ENCODE data around the gene TMED6.
A peak's percentile ranks its signal among the peaks of the same experiment; 100 is the strongest.
"Not testable (repeated sequence)": the region's sequence is repeated elsewhere in the genome, so short reads cannot be mapped to it uniquely, and the experiment has no call there.

TMED6 gene

DNA sequence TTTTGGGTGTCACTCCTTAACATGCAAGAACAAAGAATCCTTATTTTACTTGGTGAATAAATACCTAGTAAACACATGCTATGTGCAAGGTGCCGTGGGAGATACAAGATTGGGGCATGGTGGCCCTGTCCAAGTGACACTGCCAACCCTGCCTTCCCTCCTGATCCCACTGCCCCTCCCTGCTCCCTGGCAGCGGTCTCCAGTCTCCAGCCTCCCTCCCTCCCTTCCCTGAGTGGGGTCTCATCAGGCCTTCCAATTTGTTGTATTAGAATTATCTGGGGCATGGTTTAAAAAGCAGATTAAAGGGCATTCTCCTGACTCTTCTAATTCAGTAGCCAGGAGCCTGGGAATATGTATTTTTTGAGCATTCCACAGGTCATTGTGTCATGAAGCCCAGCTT, 12.5 kb upstream of the TMED6 start:
- H3K27ac ChIP-seq (replicated peaks; ENCODE audit: low read length) = no peak overlapping the region

DNA sequence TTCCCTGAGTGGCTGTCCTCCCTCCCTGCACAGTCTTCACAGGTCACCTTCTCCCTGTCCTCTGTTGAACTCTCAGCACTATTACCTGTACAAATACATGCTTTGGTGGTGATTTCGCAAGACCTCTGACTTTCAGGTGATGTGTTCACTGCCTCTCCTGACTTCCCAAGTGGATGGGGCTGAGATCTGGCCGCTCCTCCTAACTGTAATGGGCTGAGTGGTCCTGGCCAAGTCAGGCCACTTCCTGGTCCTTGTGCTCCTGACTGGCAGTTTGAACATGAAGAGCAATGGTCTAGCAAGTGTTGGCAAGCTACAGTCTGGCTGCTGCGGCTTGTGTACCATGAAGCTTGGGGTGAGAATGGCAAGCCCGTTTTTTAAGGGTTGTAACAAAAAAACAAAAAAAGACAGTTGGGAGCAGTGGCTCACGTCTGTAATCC, 11.7 kb upstream of the TMED6 start:
- Histone ChIP-seq H2AK5ac (ENCODE audit: low read depth, low read length) (no peak overlapping the region), H3K9ac (ENCODE audit: low read depth, low read length, poor library complexity) (no peak overlapping the region), H3K4me3 (ENCODE audit: low read length in 2 of 2) (peak overlapping the region in 1 of 2 donors; percentile 7), H4K8ac (ENCODE audit: low read depth, low read length) (no peak overlapping the region), H3K79me1 (ENCODE audit: low read depth, low read length) (no peaks in the 10 kb centered on the region), H3K4me2 (ENCODE audit: insufficient read depth, low read length, poor library complexity, severe bottlenecking) (no peak overlapping the region), H3K9me3 (replicated peaks in 1 of 2; ENCODE audit: control insufficient read depth in 2 of 2, insufficient read depth in 1 of 2, low read depth in 1 of 2, low read length in 2 of 2) (no peaks in the 10 kb centered on the region), H3K4me1 (ENCODE audit: control insufficient read depth in 2 of 2, insufficient read depth in 1 of 2, low read depth in 1 of 2, low read length in 2 of 2) (no peaks in the 10 kb centered on the region), H3K36me3 (replicated peaks in 1 of 2; ENCODE audit: control insufficient read depth in 2 of 2, insufficient read depth in 2 of 2, low read length in 2 of 2) (peaks cover 34 to 85% of the 10 kb centered on the region in 2 donors), H3K27ac (replicated peaks; ENCODE audit: low read length) (no peak overlapping the region), H2BK15ac (ENCODE audit: low read length) (no peak overlapping the region), H2BK12ac (ENCODE audit: low read length) (no peak overlapping the region), H2AFZ (ENCODE audit: low read length) (no peak overlapping the region), H3K27me3 (ENCODE audit: control insufficient read depth in 3 of 3, insufficient read depth in 3 of 3, low read depth in 1 of 3, low read length in 3 of 3) (no peaks in the 10 kb centered on the region), H3K14ac (ENCODE audit: low read length) (no peak overlapping the region), H3K4ac (ENCODE audit: low read length) (no peak overlapping the region), H2BK5ac (ENCODE audit: low read length) (no peak overlapping the region), H4K91ac (ENCODE audit: low read depth, low read length, poor library complexity) (no peak overlapping the region), H3K18ac (ENCODE audit: low read length) (no peak overlapping the region), H3K23ac (ENCODE audit: low read depth, low read length, poor library complexity) (no peak overlapping the region), H2BK120ac (ENCODE audit: low read depth, low read length) (no peak overlapping the region)
- no CpG with 5 or more reads among the region's 5 CpGs for WGBS, 2 donors (ENCODE audit: extremely low coverage in 2 of 2, insufficient read length in 2 of 2, insufficient replicate concordance in 1 of 2)
- DNase-seq (ENCODE audit: low spot score) = no peak

More for the DNA sequence above, 12.5 kb upstream of the TMED6 start:
- H4K91ac ChIP-seq (ENCODE audit: low read depth, low read length, poor library complexity) = no peak overlapping the region
- no peak overlapping the region for H2BK5ac ChIP-seq (ENCODE audit: low read length)
- no CpG with 5 or more reads among the region's 2 CpGs for WGBS, 2 donors (ENCODE audit: extremely low coverage in 2 of 2, insufficient read length in 2 of 2, insufficient replicate concordance in 1 of 2)
- H3K36me3 ChIP-seq (replicated peaks in 1 of 2; ENCODE audit: control insufficient read depth in 2 of 2, insufficient read depth in 2 of 2, low read length in 2 of 2) = peaks cover 36 to 93% of the 10 kb centered on the region in 2 donors
- no peaks in the 10 kb centered on the region for H3K9me3 ChIP-seq (replicated peaks in 1 of 2; ENCODE audit: control insufficient read depth in 2 of 2, insufficient read depth in 1 of 2, low read depth in 1 of 2, low read length in 2 of 2)
- no peak overlapping the region for H3K4me3 ChIP-seq (ENCODE audit: low read length in 2 of 2)
- no peaks in the 10 kb centered on the region for H3K79me1 ChIP-seq (ENCODE audit: low read depth, low read length)
- no peak overlapping the region for H4K8ac ChIP-seq (ENCODE audit: low read depth, low read length)
- no peak overlapping the region for H3K4ac ChIP-seq (ENCODE audit: low read length)
- H3K4me1 ChIP-seq (ENCODE audit: control insufficient read depth in 2 of 2, insufficient read depth in 1 of 2, low read depth in 1 of 2, low read length in 2 of 2) = no peaks in the 10 kb centered on the region
- no peak overlapping the region for H3K23ac ChIP-seq (ENCODE audit: low read depth, low read length, poor library complexity)
- no peak for DNase-seq (ENCODE audit: low spot score)
- no peak overlapping the region for H2BK12ac ChIP-seq (ENCODE audit: low read length)
- no peak overlapping the region for H3K9ac ChIP-seq (ENCODE audit: low read depth, low read length, poor library complexity)
- no peak overlapping the region for H2BK120ac ChIP-seq (ENCODE audit: low read depth, low read length)
- H2AFZ ChIP-seq (ENCODE audit: low read length) = no peak overlapping the region
- no peak overlapping the region for H2AK5ac ChIP-seq (ENCODE audit: low read depth, low read length)
- no peak overlapping the region for H2BK15ac ChIP-seq (ENCODE audit: low read length)
- no peaks in the 10 kb centered on the region for H3K27me3 ChIP-seq (ENCODE audit: control insufficient read depth in 3 of 3, insufficient read depth in 3 of 3, low read depth in 1 of 3, low read length in 3 of 3)
- H3K4me2 ChIP-seq (ENCODE audit: insufficient read depth, low read length, poor library complexity, severe bottlenecking) = no peak overlapping the region
- no peak overlapping the region for H3K14ac ChIP-seq (ENCODE audit: low read length)
- no peak overlapping the region for H3K18ac ChIP-seq (ENCODE audit: low read length)

DNA sequence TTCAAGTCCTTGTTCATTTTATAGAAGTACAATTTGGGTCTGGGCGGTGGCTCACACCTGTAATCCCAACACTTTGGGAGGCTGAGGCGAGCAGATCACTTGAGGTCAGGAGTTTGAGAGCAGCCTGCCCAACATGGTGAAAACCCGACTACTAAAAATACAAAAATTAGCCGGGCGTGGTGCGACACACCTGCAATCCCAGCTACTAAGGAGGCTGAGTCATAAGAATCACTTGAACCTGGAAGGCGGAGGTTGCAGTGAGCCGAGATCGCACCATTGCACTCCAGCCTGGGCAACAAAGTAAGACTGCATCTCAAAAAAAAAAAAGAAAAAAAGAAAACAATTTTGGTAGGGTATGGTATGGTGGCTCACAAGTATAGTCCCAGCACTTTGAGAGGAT, 8.5 kb upstream of the TMED6 start:
- not testable (repeated sequence) for H2BK12ac ChIP-seq (ENCODE audit: low read length); H2BK15ac ChIP-seq (ENCODE audit: low read length); DNase-seq (ENCODE audit: low spot score); H3K23ac ChIP-seq (ENCODE audit: low read depth, low read length, poor library complexity); H3K4ac ChIP-seq (ENCODE audit: low read length); H3K27ac ChIP-seq (replicated peaks; ENCODE audit: low read length); H3K27me3 ChIP-seq (ENCODE audit: control insufficient read depth in 3 of 3, insufficient read depth in 3 of 3, low read depth in 1 of 3, low read length in 3 of 3); H3K18ac ChIP-seq (ENCODE audit: low read length); H3K9ac ChIP-seq (ENCODE audit: low read depth, low read length, poor library complexity); H4K8ac ChIP-seq (ENCODE audit: low read depth, low read length); H2AFZ ChIP-seq (ENCODE audit: low read length); H2BK120ac ChIP-seq (ENCODE audit: low read depth, low read length); H3K14ac ChIP-seq (ENCODE audit: low read length); H2AK5ac ChIP-seq (ENCODE audit: low read depth, low read length); H4K91ac ChIP-seq (ENCODE audit: low read depth, low read length, poor library complexity); H3K4me3 ChIP-seq (ENCODE audit: low read length in 2 of 2); H3K9me3 ChIP-seq (replicated peaks in 1 of 2; ENCODE audit: control insufficient read depth in 2 of 2, insufficient read depth in 1 of 2, low read depth in 1 of 2, low read length in 2 of 2); H3K79me1 ChIP-seq (ENCODE audit: low read depth, low read length); H3K4me2 ChIP-seq (ENCODE audit: insufficient read depth, low read length, poor library complexity, severe bottlenecking); H3K4me1 ChIP-seq (ENCODE audit: control insufficient read depth in 2 of 2, insufficient read depth in 1 of 2, low read depth in 1 of 2, low read length in 2 of 2); H2BK5ac ChIP-seq (ENCODE audit: low read length)
- no CpG with 5 or more reads among the region's 9 CpGs for WGBS, 2 donors (ENCODE audit: extremely low coverage in 2 of 2, insufficient read length in 2 of 2, insufficient replicate concordance in 1 of 2)
- H3K36me3 ChIP-seq (replicated peaks in 1 of 2; ENCODE audit: control insufficient read depth in 2 of 2, insufficient read depth in 2 of 2, low read length in 2 of 2) = peaks cover 12 to 77% of the 10 kb centered on the region in 2 donors

DNA sequence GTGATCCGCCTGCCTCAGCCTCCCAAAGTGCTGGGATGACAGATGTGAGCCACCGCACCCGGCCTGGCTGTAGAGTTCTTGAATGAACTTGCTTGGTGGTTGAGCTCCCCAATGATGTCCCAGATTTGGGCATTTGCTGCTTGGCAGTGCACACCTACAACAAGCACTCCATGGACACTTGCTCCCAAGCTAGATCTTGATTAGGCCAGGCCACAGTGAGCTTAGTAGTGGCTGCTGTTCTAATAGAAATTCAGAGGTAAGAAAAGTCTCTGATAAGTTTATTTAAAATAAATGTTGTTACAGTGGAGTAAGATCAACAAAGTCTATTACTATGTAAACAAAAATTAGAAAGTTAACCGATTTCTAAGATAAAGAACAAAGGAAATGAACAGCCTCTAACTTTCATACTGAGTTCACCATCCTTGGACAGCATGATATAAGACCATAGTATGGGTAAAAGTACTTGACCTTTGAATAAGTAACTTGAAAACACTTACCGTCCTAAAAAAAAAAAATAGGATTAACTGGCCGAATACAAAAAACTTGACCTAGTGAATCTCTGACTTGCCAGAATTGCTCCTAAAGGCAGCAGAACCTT, 951 bp downstream of the TMED6 start:
- Histone ChIP-seq H3K79me1 (ENCODE audit: low read depth, low read length) (peaks cover 2% of the 10 kb centered on the region), H2BK5ac (ENCODE audit: low read length) (no peak overlapping the region), H3K9ac (ENCODE audit: low read depth, low read length, poor library complexity) (no peak overlapping the region), H3K9me3 (replicated peaks in 1 of 2; ENCODE audit: control insufficient read depth in 2 of 2, insufficient read depth in 1 of 2, low read depth in 1 of 2, low read length in 2 of 2) (no peaks in the 10 kb centered on the region), H3K36me3 (replicated peaks in 1 of 2; ENCODE audit: control insufficient read depth in 2 of 2, insufficient read depth in 2 of 2, low read length in 2 of 2) (peaks cover 0 to 59% of the 10 kb centered on the region in 2 donors), H4K91ac (ENCODE audit: low read depth, low read length, poor library complexity) (no peak overlapping the region), H2AK5ac (ENCODE audit: low read depth, low read length) (no peak overlapping the region), H3K27ac (replicated peaks; ENCODE audit: low read length) (no peak overlapping the region), H3K4ac (ENCODE audit: low read length) (no peak overlapping the region), H4K8ac (ENCODE audit: low read depth, low read length) (no peak overlapping the region), H3K27me3 (ENCODE audit: control insufficient read depth in 3 of 3, insufficient read depth in 3 of 3, low read depth in 1 of 3, low read length in 3 of 3) (no peaks in the 10 kb centered on the region), H2BK15ac (ENCODE audit: low read length) (no peak overlapping the region), H2BK120ac (ENCODE audit: low read depth, low read length) (no peak overlapping the region), H3K4me1 (ENCODE audit: control insufficient read depth in 2 of 2, insufficient read depth in 1 of 2, low read depth in 1 of 2, low read length in 2 of 2) (no peaks in the 10 kb centered on the region), H2BK12ac (ENCODE audit: low read length) (no peak overlapping the region), H3K4me3 (ENCODE audit: low read length in 2 of 2) (no peak overlapping the region), H3K18ac (ENCODE audit: low read length) (no peak overlapping the region), H3K14ac (ENCODE audit: low read length) (no peak overlapping the region), H3K23ac (ENCODE audit: low read depth, low read length, poor library complexity) (no peak overlapping the region), H3K4me2 (ENCODE audit: insufficient read depth, low read length, poor library complexity, severe bottlenecking) (no peak overlapping the region), H2AFZ (ENCODE audit: low read length) (no peak overlapping the region)
- WGBS, 2 donors (ENCODE audit: extremely low coverage in 2 of 2, insufficient read length in 2 of 2, insufficient replicate concordance in 1 of 2) = no CpG with 5 or more reads among the region's 6 CpGs
- no peak for DNase-seq (ENCODE audit: low spot score)

Measured in neuronal stem cell (in vitro differentiated cells).